ENCODE data around the gene USHBP1.

The USHBP1 gene

GRCh38 chr19:17244618-17245534 is 19.7 kb downstream of the USHBP1 start:
- DNase-seq (ENCODE audit: low read depth, low spot score), result no peak
- H3K4me3 ChIP-seq (ENCODE audit: low read length), result peak overlapping the region; percentile 37

- DNase-seq (ENCODE audit: low read depth, low spot score), result no peak
- H3K4me3 ChIP-seq (ENCODE audit: low read length), result no peak overlapping the region
These were observed 20.5 kb downstream of the USHBP1 start for GRCh38 chr19:17243830-17244617.

GRCh38 chr19:17243211-17243829 is 21.2 kb downstream of the USHBP1 start:
- no peak overlapping the region for H3K4me3 ChIP-seq (ENCODE audit: low read length)
- DNase-seq (ENCODE audit: low read depth, low spot score), result no peak

- no peak overlapping the region for H3K4me3 ChIP-seq (ENCODE audit: low read length)
These were observed 21.9 kb downstream of the USHBP1 start for GRCh38 chr19:17242431-17243208.

GRCh38 chr19:17240826-17241399 is 23.6 kb downstream of the USHBP1 start:
- no peak for DNase-seq (ENCODE audit: low read depth, low spot score)
- H3K4me3 ChIP-seq (ENCODE audit: low read length), result no peak overlapping the region

More at GRCh38 chr19:17242431-17243208, 21.9 kb downstream of the USHBP1 start:
- DNase-seq (ENCODE audit: low read depth, low spot score), result no peak

- DNase-seq (ENCODE audit: low read depth, low spot score), result no peak
- no peak overlapping the region for H3K4me3 ChIP-seq (ENCODE audit: low read length)
These were observed 24.3 kb downstream of the USHBP1 start for GRCh38 chr19:17240062-17240752.

GRCh38 chr19:17237747-17238706 is 26.5 kb downstream of the USHBP1 start:
- no peak for DNase-seq (ENCODE audit: low read depth, low spot score)
- no peak overlapping the region for H3K4me3 ChIP-seq (ENCODE audit: low read length)

- no peak overlapping the region for H3K4me3 ChIP-seq (ENCODE audit: low read length)
- no peak for DNase-seq (ENCODE audit: low read depth, low spot score)
These were observed 27.6 kb downstream of the USHBP1 start for GRCh38 chr19:17236811-17237543.

- no peak for DNase-seq (ENCODE audit: low read depth, low spot score)
- H3K4me3 ChIP-seq (ENCODE audit: low read length), result peak overlapping the region; percentile 59
These were observed 28.4 kb downstream of the USHBP1 start for GRCh38 chr19:17235971-17236777.

GRCh38 chr19:17235300-17235970 is 29.1 kb downstream of the USHBP1 start:
- DNase-seq (ENCODE audit: low read depth, low spot score), result no peak

GRCh38 chr19:17234911-17235299 is 29.6 kb downstream of the USHBP1 start:
- DNase-seq (ENCODE audit: low read depth, low spot score), result peak; percentile 47
- H3K4me3 ChIP-seq (ENCODE audit: low read length), result peak overlapping the region; percentile 59

More at GRCh38 chr19:17235300-17235970, 29.1 kb downstream of the USHBP1 start:
- H3K4me3 ChIP-seq (ENCODE audit: low read length), result peak overlapping the region; percentile 59

- H3K4me3 ChIP-seq (ENCODE audit: low read length), result no peak overlapping the region
- DNase-seq (ENCODE audit: low read depth, low spot score), result no peak
These were observed 32.3 kb downstream of the USHBP1 start for GRCh38 chr19:17232258-17232657.

GRCh38 chr19:17229890-17230289 is 34.7 kb downstream of the USHBP1 start:
- H3K4me3 ChIP-seq (ENCODE audit: low read length), result no peak overlapping the region
- DNase-seq (ENCODE audit: low read depth, low spot score), result no peak

- H3K4me3 ChIP-seq (ENCODE audit: low read length), result no peak overlapping the region
These were observed 36.7 kb downstream of the USHBP1 start for GRCh38 chr19:17227798-17228367.

More at GRCh38 chr19:17227798-17228367, 36.7 kb downstream of the USHBP1 start:
- DNase-seq (ENCODE audit: low read depth, low spot score), result no peak

All from Jurkat, Clone E6-1 (cell line).